GM15510 (cell line): ENCODE results near the gene ACTN4.

Source experiments
- POLR2A ChIP-seq: IDR thresholded peaks from 3 replicates; pipeline ENCODE4 v1.6.1; 2011; ENCODE audit warnings: borderline replicate concordance; ENCODE audit not compliant: insufficient read length; ENCODE audit errors: extremely low read depth

The ACTN4 gene

GRCh38 chr19:38650911-38651584 is 3.6 kb downstream of the ACTN4 start:
- TF ChIP-seq POLR2A: no peak

- TF ChIP-seq POLR2A: no peak
These were observed 5.7 kb downstream of the ACTN4 start for GRCh38 chr19:38653028-38653571.

DNA sequence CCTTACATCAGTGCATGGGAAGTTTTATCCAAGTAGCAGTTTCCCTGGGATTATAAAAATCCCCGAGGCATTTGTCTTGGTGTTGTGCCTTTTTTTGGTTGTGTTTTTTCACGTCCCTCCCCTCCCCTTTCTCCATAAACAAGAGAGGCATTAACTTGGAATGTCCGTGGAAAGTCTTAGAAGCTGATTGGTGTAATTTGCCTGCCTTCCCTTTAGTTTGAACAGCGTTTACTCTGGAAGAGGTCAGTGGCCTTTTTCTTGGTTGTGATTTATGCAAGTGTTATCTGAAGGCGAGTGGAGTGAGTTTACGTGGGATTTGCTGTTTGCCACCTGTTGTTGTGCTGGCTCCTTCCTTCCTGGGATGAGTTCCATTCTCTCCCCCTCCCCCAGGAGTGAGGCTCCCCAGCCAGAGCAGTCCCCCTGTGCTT is 7.2 kb downstream of the ACTN4 start:
- TF ChIP-seq POLR2A: no peak

DNA sequence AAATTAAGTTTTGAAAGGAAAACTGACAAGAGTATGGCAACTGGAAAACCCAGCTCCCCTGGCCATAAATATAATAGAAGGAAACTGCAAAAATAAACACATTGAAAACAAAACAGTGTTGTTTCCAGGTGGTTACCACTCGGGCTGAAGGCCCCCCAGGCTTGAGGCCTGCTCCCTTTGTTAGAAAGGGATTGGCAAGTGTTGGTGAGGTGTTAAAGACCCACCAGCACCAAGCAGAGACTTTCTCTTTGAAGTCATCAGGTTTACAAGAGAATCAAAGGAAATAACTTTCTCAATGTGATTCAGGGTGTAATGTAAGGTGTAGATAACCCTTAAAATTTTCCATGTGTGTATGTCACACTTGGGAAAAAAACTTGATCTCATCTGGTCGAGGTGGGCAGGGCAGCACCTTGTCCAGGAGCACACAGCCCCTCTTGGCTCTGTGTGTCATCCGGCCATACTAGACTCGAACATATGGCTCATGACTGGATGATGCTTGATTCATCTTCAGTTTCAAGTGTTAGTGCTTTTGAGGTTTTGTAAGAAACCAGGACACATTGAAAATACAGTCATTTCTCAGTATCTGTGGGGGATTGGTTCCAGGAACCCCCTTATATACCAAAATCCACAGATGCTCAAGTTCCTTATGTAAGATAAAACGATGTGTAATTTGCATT is 7.8 kb downstream of the ACTN4 start:
- no peak for TF ChIP-seq POLR2A

DNA sequence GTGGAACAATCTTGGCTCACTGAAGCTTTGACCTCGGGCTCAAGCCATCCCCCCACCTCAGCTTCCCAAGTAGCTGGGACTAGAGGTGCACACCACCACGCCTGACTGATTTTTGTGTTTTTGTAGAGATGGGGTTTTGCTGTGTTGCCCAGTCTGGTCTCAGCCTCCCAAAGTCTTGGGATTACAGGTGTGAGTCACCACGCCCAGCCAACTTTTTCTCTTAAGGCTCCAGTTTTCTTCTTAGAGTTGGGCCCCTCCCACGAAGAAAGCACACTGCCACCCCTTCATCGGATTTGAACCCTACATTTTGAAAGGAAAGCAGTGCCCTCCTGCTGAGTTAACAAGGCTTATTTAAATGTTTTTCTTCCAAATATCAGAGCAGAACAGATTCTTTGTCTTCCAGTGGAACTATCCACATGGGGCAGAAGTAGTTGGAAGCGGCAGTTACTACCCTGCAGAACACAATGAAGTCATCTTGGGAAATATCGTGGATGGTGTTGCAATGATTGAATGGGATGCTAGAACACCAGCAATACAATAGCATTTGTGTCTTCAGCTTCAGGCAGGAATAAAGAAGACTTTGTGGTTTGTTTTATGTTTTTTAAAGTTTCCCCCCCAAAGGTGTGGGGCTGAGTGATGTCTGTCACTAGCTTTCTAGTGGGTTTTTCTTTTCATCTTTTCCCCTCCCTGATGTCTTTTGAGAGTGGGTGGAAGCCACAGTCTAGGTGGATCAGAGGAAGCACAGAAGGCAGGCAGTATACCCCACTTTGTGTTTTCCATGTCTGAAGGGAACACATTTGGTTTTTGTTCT is 8.9 kb downstream of the ACTN4 start:
- TF ChIP-seq POLR2A: no peak

GRCh38 chr19:38657633-38658222 is 10.3 kb downstream of the ACTN4 start:
- no peak for TF ChIP-seq POLR2A

- TF ChIP-seq POLR2A: no peak
These were observed 11.2 kb downstream of the ACTN4 start for GRCh38 chr19:38658462-38659306.

DNA sequence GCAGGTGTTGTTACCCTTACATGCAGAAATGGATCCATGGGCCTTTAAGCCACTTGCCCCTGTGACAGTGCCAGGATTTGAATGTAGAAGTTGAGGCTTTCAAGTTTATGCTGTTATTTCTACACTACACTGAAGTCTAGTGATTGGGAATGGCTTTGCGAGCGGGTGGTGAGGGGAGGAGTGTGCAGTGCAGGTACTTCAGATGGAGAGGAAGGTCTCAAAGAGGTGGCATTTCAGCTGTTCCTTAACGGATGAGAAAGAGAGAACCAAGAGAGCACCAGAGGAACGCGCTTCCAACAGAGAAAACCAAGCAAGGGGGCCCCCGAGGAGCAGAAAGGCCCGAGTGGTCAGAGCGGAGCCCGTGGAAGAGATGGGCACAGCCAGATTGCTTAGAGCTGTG is 13.3 kb downstream of the ACTN4 start:
- no peak for TF ChIP-seq POLR2A

- no peak for TF ChIP-seq POLR2A
These were observed 13.7 kb downstream of the ACTN4 start for GRCh38 chr19:38661136-38661535.

DNA sequence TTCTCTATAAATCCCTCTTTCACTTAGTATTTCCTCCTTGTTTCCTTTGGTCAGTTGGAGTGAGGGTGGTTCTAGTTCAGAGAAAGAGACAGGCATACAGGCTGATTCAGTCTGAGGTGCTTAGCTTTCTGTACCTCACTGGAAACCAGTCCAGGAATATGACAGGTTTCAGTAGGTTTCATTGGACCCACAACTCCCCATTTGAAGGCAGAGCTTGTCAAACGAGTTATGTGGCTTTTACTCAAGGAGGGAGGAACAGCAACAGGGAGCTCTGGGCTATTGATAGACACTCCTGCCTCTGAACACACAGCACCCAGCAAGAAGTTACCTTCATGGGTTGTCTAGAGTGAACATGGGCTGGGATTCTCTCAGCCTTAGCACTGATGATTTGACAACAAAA is 14.5 kb downstream of the ACTN4 start:
- no peak for TF ChIP-seq POLR2A

GRCh38 chr19:38662537-38663155 is 15.2 kb downstream of the ACTN4 start:
- no peak for TF ChIP-seq POLR2A

GRCh38 chr19:38663156-38663651 is 15.8 kb downstream of the ACTN4 start:
- TF ChIP-seq POLR2A: no peak

DNA sequence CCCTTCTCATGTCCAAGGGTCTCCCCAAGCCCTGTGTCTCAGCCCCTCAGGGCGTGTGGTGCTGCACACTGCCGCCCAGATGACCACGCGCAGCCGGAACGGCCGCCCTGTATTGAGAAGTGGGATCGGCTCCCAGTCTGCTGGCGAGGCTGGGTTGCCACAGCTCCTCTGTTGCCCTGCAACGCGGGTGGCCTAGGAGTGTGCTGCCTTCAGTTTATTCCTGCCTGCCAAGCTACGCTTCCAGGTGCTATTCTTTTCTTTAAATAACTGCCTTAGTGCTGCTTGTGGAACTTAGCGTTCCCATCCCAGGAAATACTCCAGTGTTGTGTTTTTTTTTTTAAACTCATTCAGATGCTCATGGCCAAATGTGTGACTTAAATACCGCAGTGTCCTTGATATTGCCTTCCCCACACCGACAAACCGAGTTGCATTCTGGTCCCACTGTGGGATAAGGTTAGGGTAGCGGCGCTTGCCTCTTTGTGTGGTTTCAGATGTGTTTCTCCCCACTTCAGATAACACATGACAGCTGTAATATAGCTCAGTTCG is 16.6 kb downstream of the ACTN4 start:
- no peak for TF ChIP-seq POLR2A
